Esophagus (tissue), 2 donors: ENCODE measurements around the gene CDH11. TPM values are rescaled to one million over a fixed set of nuclear protein-coding genes. Genes with fewer than 3 reads are reported as not detected.

Source experiments
- H3K27ac ChIP-seq, 2 donors: one replicate each; pipeline ENCODE4 v1.5.1; 2013; ENCODE audit warnings: low read depth in 2 of 2, mild to moderate bottlenecking in 2 of 2, inconsistent platforms in 1 of 2, low read length in 1 of 2, moderate library complexity in 1 of 2
- H3K27me3 ChIP-seq, 2 donors: one replicate each; pipeline ENCODE4 v1.6.1; 2013; ENCODE audit warnings: low read length in 2 of 2, control low read depth in 1 of 2, mild to moderate bottlenecking in 1 of 2; ENCODE audit not compliant: insufficient read depth in 2 of 2, control insufficient read depth in 1 of 2
- H3K36me3 ChIP-seq, 2 donors: one replicate each; pipeline ENCODE4 v1.6.1; 2013; ENCODE audit warnings: low read length in 1 of 2; ENCODE audit not compliant: control insufficient read depth in 2 of 2, insufficient read depth in 2 of 2
- H3K4me1 ChIP-seq, 2 donors: one replicate each; pipeline ENCODE4 v1.6.1; 2013; ENCODE audit warnings: low read length in 1 of 2; ENCODE audit not compliant: control insufficient read depth in 2 of 2, insufficient read depth in 2 of 2
- H3K4me3 ChIP-seq, 2 donors: one replicate each; pipeline ENCODE4 v1.5.1; 2013; ENCODE audit warnings: low read length in 2 of 2, mild to moderate bottlenecking in 2 of 2, low read depth in 1 of 2, moderate library complexity in 1 of 2
- H3K9me3 ChIP-seq, 2 donors: one replicate each; pipeline ENCODE4 v1.6.1; 2013; ENCODE audit warnings: mild to moderate bottlenecking in 2 of 2, low read depth in 1 of 2, low read length in 1 of 2, moderate library complexity in 1 of 2; ENCODE audit not compliant: control insufficient read depth in 2 of 2, insufficient read depth in 1 of 2
- WGBS, 2 donors: extraction: QIAGEN DNeasy Blood & Tissue Kit; methylation state at CpG; one replicate each; pipeline ENCODE4 v1.1.7; 2013; 5-methylcytosine and 5-hydroxymethylcytosine counted together
- polyA plus RNA-seq, 2 donors: library from polyadenylated mRNA; stranded (reverse); fragments of 200-250 nt; gene quantifications; one replicate each; pipeline ENCODE4 v1.2.3, GENCODE V29; 2013
- donor health status: healthy with polysubstance abuse.
- donor health status: Bipolar disorder and iron deficiency.

Gene CDH11
- polyA plus RNA-seq, 2 donors: 0.28 to 0.91 TPM

DNA sequence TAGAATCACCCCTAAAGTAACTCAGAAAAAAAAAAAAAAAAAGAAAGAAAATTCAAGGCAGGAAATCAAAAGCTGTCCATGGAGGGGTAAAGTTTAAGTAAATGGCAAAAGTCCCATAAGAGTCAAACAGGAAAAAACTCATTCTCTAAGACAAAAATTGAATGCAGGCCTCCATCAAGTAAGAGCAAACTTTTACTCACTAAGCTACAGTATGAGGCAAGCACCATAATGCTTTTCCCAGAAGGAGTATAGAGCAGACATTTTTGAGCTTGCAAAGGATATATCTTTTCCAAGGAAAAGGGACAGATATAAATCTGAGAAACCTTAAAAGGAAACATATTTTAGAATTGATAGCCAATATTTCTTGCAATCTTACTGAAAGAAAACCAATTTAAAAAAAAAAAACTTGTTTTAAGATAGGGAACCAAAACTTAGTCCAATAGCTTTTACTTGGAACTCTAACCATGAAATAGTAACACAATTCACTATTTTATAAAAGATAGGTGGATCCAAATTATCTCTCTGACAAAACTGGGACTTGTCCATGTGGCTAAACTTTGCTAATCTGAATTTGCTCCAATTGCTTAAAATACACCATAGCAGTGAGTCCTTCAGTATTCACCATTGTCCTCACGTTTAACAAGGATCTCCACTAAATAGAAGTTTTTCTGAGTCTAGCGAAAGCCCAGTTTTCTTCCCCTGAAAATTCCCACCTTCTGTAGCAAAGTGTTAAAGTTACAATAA is 99.8 kb downstream of the CDH11 start:
- H3K9me3 ChIP-seq: no peaks in the 10 kb centered on the region
- WGBS, 2 donors: 81% methylated on average over 2 of the region's 2 CpGs
- no peak overlapping the region for H3K4me3 ChIP-seq
- no peak overlapping the region for H3K27ac ChIP-seq
- H3K36me3 ChIP-seq: no peaks in the 10 kb centered on the region
- no peaks in the 10 kb centered on the region for H3K27me3 ChIP-seq
- no peaks in the 10 kb centered on the region for H3K4me1 ChIP-seq

DNA sequence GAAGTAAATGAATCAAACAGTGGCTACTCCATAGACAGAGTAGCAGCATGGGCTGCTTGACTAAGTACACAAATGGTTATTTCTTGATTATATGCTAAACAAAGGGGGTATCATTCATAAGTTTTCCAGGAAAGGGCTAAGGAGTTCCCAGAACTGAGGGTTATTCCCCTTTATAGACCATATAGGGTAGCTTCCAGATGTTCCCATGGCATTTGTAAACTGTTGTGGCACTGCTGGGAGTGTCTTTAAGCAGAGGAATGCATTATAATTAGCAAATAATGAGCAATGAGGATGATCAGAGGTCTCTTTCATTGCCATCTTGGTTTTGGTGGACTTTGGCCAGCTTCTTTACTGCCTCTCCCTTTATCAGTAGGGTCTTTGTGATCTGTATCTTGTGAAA is 105.1 kb downstream of the CDH11 start:
- Histone ChIP-seq H3K9me3 (no peaks in the 10 kb centered on the region), H3K27ac (no peak overlapping the region), H3K4me1 (no peaks in the 10 kb centered on the region), H3K4me3 (no peak overlapping the region), H3K27me3 (no peaks in the 10 kb centered on the region), H3K36me3 (no peaks in the 10 kb centered on the region)

DNA sequence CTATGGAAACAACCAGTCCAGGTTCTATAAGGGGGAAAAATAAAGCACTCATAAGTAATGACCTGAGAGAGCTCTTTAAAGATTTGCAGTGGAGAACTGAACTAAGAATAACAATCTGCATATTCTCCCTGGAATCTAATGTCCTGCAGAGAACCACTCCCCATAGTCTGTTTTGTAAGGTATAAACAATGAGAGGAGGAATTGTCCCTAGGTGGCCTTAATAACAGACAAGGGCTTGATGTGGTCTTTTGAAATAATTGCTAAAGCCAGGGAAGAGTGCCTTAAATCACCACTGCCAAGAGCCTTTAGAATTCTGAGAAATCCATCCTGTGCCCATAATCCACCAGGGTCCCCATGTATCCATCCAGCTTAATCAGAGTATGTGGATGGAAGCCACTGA is 106.3 kb downstream of the CDH11 start:
- Histone ChIP-seq H3K27me3 (no peaks in the 10 kb centered on the region), H3K9me3 (no peaks in the 10 kb centered on the region), H3K4me1 (no peaks in the 10 kb centered on the region), H3K4me3 (no peak overlapping the region), H3K27ac (no peak overlapping the region), H3K36me3 (no peaks in the 10 kb centered on the region)

DNA sequence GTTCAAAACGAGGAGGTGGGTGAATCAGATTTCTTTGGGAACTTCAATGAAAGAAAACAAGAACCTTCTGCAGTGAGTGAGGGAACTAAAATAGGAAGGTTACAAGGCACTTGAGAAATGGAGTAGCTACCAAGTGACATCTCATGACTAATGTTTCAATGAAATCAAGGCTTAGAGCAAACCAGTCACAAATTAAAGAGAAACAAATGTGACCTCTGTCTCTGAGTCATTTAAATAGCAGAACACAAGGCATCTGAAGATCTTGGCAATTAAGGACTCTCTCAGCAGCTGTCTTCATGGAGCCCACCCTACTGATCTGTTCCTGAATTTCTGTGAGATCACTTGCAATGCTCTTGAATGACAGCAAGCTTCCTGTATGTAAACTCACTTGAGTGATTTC is 109.5 kb downstream of the CDH11 start:
- Histone ChIP-seq H3K4me3 (no peak overlapping the region), H3K27me3 (no peaks in the 10 kb centered on the region), H3K4me1 (no peaks in the 10 kb centered on the region), H3K36me3 (no peaks in the 10 kb centered on the region), H3K9me3 (no peaks in the 10 kb centered on the region), H3K27ac (no peak overlapping the region)
- WGBS, 2 donors: 48 to 49% methylated on average over 1 of the region's 1 CpG

DNA sequence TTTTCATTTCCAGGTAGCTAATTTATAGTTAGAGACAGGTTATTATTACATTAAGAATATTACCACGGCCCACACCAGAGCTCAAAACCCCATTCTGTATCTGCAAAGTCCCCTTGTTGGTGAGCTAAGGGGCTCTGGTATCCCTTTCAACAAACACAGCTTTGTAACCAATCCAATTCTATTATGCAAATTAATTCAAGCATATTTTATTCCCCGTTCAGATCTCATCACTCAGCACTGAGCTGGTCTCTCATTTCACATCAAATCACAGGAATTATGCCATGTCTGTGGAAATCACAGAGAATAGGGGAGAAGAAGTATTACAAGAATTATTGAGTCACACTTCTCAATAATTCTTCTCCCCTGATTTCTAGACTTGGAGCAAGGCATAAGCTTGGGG is 111.7 kb downstream of the CDH11 start:
- Histone ChIP-seq H3K4me3 (no peak overlapping the region), H3K9me3 (no peaks in the 10 kb centered on the region), H3K27ac (no peak overlapping the region), H3K27me3 (no peaks in the 10 kb centered on the region), H3K4me1 (no peaks in the 10 kb centered on the region), H3K36me3 (no peaks in the 10 kb centered on the region)
- WGBS, 2 donors: 25 to 28% methylated on average over 2 of the region's 2 CpGs

DNA sequence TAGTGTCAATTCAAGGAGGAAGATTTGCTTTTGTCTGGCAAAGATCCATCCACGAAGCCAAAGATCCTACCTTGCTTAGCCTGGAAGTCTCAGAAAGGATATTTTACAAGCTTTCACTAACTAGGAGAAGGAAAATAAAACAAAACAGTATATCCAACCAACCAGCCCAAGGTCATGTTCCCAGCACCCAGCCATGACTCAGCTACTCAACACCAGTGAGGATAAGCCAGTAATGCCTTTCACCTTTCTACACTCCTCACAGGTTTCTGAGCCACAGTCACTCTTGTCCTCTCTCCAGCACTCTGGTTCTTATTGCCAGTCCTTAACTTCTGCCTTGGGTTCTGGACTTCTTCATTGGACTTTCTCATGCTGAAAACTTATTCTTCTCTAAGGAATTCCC is 116.2 kb downstream of the CDH11 start:
- peaks cover 0 to 5% of the 10 kb centered on the region in 2 donors for H3K9me3 ChIP-seq
- 55 to 71% methylated on average over 1 of the region's 1 CpG for WGBS, 2 donors
- no peak overlapping the region for H3K4me3 ChIP-seq
- no peak overlapping the region for H3K27ac ChIP-seq
- H3K36me3 ChIP-seq: no peaks in the 10 kb centered on the region
- no peaks in the 10 kb centered on the region for H3K4me1 ChIP-seq
- no peaks in the 10 kb centered on the region for H3K27me3 ChIP-seq

DNA sequence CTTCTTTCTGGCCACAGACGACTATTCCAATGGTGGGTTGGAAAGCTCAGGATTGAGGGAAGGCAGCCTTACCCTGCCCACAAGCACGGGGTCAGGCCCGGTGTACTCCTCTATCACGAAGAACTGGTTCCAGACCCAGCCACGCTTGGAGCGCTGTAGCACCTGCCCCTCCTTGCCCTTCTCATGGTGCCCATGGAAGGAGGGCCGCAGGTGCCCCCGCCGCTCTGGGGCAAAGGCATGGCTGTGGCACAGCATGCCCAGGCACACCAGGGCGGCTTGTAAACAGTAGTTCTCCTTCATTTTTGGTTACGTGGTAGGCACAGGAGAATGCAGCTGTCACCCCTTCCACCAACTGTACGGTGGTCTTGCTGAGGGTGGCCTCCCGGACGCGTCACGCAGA is 117.3 kb downstream of the CDH11 start:
- Histone ChIP-seq H3K9me3 (peaks cover 0 to 5% of the 10 kb centered on the region in 2 donors), H3K27ac (no peak overlapping the region), H3K4me1 (no peaks in the 10 kb centered on the region), H3K4me3 (no peak overlapping the region), H3K27me3 (no peaks in the 10 kb centered on the region), H3K36me3 (no peaks in the 10 kb centered on the region)
- 95 to 96% methylated on average over 16 of the region's 16 CpGs for WGBS, 2 donors

DNA sequence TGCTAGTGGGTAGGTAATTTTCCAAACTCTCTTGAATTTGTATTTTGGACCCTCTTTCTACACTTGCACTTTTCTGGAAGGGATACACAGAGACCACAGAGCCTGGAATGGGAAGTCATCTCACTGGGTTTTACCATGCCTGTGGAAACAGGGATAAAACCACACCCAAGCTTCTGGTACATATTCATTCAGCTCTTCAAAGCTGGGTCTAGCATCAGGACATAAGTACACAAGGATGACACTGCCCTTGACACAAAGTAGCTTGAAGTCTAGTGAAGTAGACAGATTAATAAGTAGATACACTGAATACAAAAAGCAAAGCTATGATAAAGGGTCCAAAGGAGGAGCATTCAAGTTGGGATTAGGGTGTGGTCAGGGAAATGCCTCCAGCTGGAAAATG is 118.2 kb downstream of the CDH11 start:
- H3K27ac ChIP-seq: no peak overlapping the region
- H3K9me3 ChIP-seq: peaks cover 0 to 5% of the 10 kb centered on the region in 2 donors
- H3K4me3 ChIP-seq: no peak overlapping the region
- no peaks in the 10 kb centered on the region for H3K4me1 ChIP-seq
- H3K27me3 ChIP-seq: no peaks in the 10 kb centered on the region
- H3K36me3 ChIP-seq: no peaks in the 10 kb centered on the region

DNA sequence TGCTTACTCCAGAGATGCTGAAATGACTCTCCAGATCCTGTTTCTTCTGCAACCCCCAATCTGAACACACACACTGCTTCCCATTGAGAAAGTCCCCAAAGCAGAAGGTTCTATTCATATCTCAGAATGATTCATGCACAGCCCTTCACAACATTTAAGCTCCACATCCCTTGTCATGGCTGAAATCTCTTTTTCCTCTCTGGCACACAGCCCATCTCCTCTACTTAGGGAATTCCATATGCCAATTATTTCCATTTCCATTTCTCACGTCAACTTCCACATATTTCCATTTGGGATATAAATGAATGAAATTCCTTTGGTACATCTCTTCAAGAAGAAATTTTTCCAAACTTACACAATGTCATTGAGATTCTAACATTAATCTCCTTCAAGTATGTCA is 119.6 kb downstream of the CDH11 start:
- Histone ChIP-seq H3K9me3 (peaks cover 0 to 5% of the 10 kb centered on the region in 2 donors), H3K4me3 (no peak overlapping the region), H3K27me3 (no peaks in the 10 kb centered on the region), H3K4me1 (no peaks in the 10 kb centered on the region), H3K27ac (no peak overlapping the region), H3K36me3 (no peaks in the 10 kb centered on the region)
- 56 to 68% methylated on average over 1 of the region's 1 CpG for WGBS, 2 donors

DNA sequence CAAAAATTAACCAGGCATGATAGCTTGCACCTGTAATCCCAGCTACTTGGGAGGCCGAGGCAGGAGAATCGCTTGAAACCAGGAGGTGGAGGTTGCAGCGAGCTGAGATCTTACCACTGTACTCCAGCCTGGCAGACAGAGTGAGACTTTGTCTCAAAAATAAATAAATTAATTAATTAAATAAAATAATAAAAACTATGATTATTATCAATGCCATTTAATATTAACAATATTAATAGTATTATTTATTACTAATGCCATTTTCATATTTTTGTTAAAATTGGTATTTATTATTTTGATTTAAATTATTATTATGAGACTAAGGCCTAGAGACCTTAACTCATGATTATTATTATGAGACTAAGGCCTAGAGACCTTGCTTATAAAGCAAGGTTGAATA is 121.2 kb downstream of the CDH11 start:
- no peaks in the 10 kb centered on the region for H3K36me3 ChIP-seq

More for the DNA sequence above, 121.2 kb downstream of the CDH11 start:
- no peaks in the 10 kb centered on the region for H3K4me1 ChIP-seq
- H3K9me3 ChIP-seq: peaks cover 0 to 5% of the 10 kb centered on the region in 2 donors
- no peak overlapping the region for H3K4me3 ChIP-seq
- H3K27ac ChIP-seq: no peak overlapping the region
- WGBS, 2 donors: 89 to 96% methylated on average over 3 of the region's 3 CpGs
- no peaks in the 10 kb centered on the region for H3K27me3 ChIP-seq
